Fibroblast of the aortic adventitia (primary cell): ENCODE data around the gene SH3BP5. TPM values are rescaled to one million over a fixed set of nuclear protein-coding genes. Genes with fewer than 3 reads are reported as not detected.
"Not testable (repeated sequence)": the region's sequence is repeated elsewhere in the genome, so short reads cannot be mapped to it uniquely, and the experiment has no call there.

Experiments used
- DNase-seq: peaks from one replicate; pipeline ENCODE4 v3.0.0-alpha.2; 2010; ENCODE audit warnings: low read depth
- H3K4me3 ChIP-seq: 2 replicates; pipeline ENCODE4 v1.5.1; 2011; ENCODE audit warnings: low read depth, mild to moderate bottlenecking, control low read depth, low read length, moderate library complexity
- total RNA-seq: library from RNA; depleted of rRNA; stranded (reverse); fragments of >200 nt; gene quantifications from 2 replicates; pipeline ENCODE4 v1.2.3, GENCODE V29; 2012; ENCODE audit warnings: low replicate concordance
- TF ChIP-seq, protein P1 (sequence below): IDR thresholded peaks from 2 replicates; pipeline ENCODE4 v1.5.1; 2011; ENCODE audit warnings: mild to moderate bottlenecking, low read length, control low read depth, inconsistent platforms; ENCODE audit not compliant: insufficient read depth

Gene SH3BP5
- total RNA-seq, 1 donor: 25.5 TPM

DNA sequence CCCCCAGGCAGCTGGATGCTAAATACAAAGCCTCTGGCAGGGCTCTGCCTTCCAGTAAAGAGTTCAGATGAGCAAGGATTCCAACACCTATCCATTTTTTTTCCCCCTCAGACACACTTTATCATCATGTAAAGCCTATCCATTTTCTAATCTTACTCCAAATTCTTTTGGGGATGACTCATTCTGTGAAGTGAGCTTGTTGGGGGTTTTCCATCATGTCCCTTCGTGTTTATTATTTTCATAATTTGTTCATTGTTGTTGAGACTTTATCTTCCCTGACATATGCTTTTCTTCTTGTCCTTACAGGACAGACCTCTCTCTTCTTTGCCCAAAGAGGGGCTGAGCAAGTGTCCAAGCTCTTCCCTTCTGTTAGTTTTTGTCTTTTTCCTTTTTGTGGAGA, 34.7 kb upstream of the SH3BP5 start:
- H3K4me3 ChIP-seq: no peak overlapping the region
- TF ChIP-seq, protein P1, sequence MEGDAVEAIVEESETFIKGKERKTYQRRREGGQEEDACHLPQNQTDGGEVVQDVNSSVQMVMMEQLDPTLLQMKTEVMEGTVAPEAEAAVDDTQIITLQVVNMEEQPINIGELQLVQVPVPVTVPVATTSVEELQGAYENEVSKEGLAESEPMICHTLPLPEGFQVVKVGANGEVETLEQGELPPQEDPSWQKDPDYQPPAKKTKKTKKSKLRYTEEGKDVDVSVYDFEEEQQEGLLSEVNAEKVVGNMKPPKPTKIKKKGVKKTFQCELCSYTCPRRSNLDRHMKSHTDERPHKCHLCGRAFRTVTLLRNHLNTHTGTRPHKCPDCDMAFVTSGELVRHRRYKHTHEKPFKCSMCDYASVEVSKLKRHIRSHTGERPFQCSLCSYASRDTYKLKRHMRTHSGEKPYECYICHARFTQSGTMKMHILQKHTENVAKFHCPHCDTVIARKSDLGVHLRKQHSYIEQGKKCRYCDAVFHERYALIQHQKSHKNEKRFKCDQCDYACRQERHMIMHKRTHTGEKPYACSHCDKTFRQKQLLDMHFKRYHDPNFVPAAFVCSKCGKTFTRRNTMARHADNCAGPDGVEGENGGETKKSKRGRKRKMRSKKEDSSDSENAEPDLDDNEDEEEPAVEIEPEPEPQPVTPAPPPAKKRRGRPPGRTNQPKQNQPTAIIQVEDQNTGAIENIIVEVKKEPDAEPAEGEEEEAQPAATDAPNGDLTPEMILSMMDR: no peak
- DNase-seq: peak; percentile 63

DNA sequence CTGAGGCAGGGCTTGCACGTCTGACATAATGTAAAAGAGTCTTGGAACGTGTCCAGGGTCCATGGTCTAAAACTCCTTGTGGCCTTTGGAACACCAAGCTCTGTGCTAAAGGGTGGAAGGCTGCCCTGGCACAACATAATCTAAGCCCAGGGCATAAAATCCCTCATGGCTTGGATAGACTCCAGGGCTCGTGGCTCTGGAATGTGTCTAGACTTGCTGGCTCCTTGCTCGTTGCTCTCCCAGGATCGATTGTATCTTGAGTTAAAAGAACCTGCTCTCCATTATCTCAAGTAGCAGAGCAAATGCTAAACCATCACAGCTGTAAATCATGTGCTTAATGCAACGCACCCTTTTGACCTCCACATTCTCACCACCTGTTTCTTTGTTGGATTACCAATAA, 31.7 kb upstream of the SH3BP5 start:
- DNase-seq: peak; percentile 65
- H3K4me3 ChIP-seq: not testable (repeated sequence)

DNA sequence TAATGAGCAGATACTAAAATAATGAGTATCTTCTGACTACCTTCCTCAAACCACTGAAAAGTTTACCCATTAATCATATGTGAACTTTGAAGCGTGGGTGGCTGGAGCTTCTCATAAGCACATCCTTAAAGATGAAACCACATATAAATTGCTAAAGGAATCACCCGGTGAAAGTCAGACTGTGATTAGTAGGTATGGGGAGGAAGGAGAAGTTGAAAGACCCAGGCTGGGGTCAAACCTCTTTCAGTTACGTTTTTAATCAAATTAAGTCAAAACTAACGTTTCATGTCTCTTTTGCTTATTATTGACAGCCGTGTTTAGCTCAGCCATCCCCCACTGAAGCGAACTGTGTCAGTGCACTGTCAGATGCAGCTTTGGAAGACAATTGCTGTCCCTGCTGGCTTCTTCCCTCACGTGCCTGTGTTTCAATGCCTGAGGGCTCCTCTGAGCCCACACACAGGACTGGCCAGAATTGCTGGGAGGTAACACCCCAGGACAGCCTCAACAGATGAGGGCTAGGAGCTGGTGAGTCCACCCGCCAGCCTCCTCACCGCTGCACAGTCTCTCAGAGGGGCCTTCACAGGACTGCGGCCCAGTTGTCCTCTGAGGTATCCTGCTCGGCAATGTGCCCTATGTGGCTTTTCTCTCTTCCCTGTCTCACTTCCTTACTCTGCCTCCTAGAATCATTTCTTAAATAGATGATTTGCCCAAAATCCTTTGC, 29.3 kb upstream of the SH3BP5 start:
- no peak for DNase-seq
- H3K4me3 ChIP-seq: no peak overlapping the region

DNA sequence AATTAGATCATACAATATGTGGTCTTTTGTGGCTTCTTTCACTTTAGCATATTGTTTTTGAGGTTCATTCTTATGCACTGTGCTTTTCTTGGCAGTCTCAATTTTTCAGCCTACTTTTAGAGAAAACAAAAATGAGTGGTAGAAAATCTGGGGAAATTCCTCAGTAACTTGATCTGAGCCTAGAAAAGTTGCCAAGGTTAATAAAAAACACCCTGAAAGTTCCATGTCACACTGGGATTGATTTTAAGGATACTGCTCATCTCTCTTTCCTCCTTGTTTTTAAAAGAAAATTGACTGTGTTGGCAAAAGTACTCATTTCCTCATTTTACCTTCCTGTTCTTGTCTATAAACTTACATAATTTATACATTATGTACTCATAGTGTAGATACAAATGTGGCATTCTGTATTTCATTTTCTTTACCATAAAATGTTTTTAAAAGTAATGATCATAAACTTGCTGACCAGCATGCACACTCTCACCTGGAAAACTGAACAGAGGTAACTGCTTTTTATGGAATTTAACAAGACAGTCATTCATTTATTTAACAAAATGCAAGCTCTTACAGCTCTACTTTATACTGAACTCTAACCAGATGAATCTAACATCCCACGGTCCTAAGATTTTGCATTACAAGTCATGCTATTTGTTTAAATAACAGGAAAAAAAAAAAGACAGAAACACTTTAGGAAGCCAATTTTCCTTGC, 28.6 kb upstream of the SH3BP5 start:
- no peak overlapping the region for H3K4me3 ChIP-seq
- TF ChIP-seq, protein P1: no peak
- peak; percentile 82 for DNase-seq

More for the DNA sequence above, 29.3 kb upstream of the SH3BP5 start:
- TF ChIP-seq, protein P1: no peak

DNA sequence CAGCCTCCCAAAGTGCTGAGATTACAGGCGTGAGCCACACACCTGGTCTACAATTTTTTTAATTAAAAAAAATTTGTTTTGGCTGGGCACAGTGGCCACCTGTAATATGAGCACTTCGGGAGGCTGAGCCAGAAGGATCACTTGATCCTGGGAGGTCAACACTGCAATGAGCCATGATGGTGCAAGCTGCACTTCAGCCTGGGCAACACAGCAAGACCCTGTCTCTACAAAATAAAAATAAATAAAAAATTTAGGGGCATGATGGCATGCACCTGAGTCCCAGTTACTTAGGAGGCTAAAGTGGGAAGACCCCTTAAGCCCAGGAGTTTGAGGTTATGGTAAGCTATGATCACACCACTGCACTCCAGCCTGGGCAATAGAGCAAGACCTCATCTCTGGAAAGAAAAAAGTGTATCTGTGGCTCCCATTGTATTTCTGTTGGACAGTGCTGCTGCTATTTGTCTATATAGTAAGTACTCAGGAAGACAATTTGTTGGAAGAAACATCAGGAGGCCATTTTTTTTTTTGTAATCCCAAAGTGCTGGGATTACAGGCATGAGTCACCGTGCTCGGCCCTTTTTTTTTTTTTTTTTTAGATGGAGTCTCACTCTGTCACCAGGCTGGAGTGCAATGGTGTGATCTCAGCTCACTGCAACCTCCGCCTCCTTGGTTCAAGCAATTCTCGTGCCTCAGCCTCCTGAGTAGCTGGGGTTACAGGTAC, 27.5 kb upstream of the SH3BP5 start:
- peak; percentile 61 for DNase-seq
- TF ChIP-seq, protein P1: no peak
- H3K4me3 ChIP-seq: no peak overlapping the region

DNA sequence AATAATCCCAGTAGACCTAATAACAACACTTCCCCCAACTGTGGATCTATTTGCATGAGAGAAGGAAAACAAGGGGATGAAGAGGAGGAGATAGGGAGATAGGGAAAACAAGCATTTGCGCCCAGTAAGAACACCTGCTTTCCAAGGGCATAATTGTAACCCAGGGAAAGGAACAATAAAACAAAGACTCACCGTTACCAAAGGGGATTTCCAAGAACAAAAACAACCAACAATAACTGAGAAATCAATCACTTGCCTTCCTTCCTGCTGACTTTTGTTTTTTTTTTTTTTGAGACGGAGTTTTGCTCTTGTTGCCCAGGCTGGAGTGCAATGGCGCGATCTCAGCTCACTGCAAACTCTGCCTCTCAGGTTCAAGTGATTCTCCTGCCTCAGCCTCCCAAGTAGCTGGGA, 24.3 kb upstream of the SH3BP5 start:
- DNase-seq, H3K4me3 ChIP-seq: not testable (repeated sequence)

DNA sequence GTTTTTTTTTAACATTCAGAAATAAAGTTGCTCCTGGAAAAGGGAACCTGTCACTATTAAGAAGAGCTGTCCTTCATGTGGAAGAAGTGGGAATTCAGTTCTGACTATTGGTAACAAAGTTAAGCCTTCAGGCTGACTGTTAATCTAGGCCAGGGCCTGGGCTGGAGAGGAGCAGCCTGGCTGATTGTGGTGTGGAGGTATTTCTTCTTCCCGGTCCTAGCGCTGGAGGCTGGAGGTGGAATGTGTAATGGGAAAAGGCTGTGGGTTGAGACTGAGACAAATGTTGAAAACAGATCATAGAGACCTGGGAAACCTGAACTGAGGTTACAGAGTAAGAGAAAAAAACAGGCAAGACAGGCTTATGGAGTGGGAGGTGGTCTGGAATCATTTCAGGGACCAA, 23.8 kb upstream of the SH3BP5 start:
- DNase-seq: no peak
- TF ChIP-seq, protein P1: no peak
- H3K4me3 ChIP-seq: no peak overlapping the region
